Measurements from ENCODE around the gene ELP1. TPM values are rescaled to one million over a fixed set of nuclear protein-coding genes. Genes with fewer than 3 reads are reported as not detected.

Gene ELP1
- total RNA-seq, 1 experiment from 2014 or later: 27.9 TPM

- TF ChIP-seq AFF4 (CRISPR knock-in tag; IDR thresholded peaks at IDR 0.05; ENCODE audit: borderline replicate concordance): no peak
- no peak for TF ChIP-seq NFATC4 (CRISPR knock-in tag; IDR thresholded peaks at IDR 0.05)
- no peak for TF ChIP-seq PRRX2 (CRISPR knock-in tag; IDR thresholded peaks at IDR 0.05)
- no peak for TF ChIP-seq PRDM15 (CRISPR knock-in tag; IDR thresholded peaks at IDR 0.05)
- TF ChIP-seq NR3C1 (CRISPR knock-in tag; conservative IDR thresholded peaks at IDR 0.05; ENCODE audit: low read depth): no peak
- no peak for TF ChIP-seq NFYB (CRISPR knock-in tag; conservative IDR thresholded peaks at IDR 0.05; ENCODE audit: low read depth)
- no peak for TF ChIP-seq HMGA2 (CRISPR knock-in tag; IDR thresholded peaks at IDR 0.05)
- no peak for TF ChIP-seq ZBTB21 (CRISPR knock-in tag; IDR thresholded peaks at IDR 0.05; ENCODE audit: borderline replicate concordance)
- TF ChIP-seq MXD4 (CRISPR knock-in tag; IDR thresholded peaks at IDR 0.05; ENCODE audit: borderline replicate concordance): no peak
- no peak for TF ChIP-seq HMGXB4 (CRISPR knock-in tag; IDR thresholded peaks at IDR 0.05)
These were observed 74.3 kb downstream of the ELP1 start (continued) for GRCh38 chr9:108859459-108860114.

GRCh38 chr9:108857572-108857971, 76.4 kb downstream of the ELP1 start:
- ChIA-PET CTCF (no interaction called here), POLR2A (no interaction called here)
- Mint-ChIP-seq H3K36me3 (no peaks in the 10 kb centered on the region), H3K27me3 (ENCODE audit: low read depth) (no peaks in the 10 kb centered on the region), H3K9me3 (no peaks in the 10 kb centered on the region), H3K27ac (no peak overlapping the region), H3K4me3 (no peak overlapping the region), H3K4me1 (no peaks in the 10 kb centered on the region)
- ATAC-seq: no peak
- TF ChIP-seq ZNF425 (CRISPR knock-in tag; conservative IDR thresholded peaks at IDR 0.05): no peak
- DNase-seq (ENCODE audit: low spot score): no peak

GRCh38 chr9:108855888-108856287, 78.0 kb downstream of the ELP1 start, which contains the start of gene ACTL7B:
Gene ACTL7B, minus strand, starts transcription at chr9:108855986. Its CDS starts 56 bp downstream, at chr9:108855930.
- H3K4me3 Mint-ChIP-seq: no peak within 1 kb of the TSS
- no peak within 1 kb of the TSS for H3K27ac Mint-ChIP-seq
- no peaks in the 10 kb centered on the region for H3K4me1 Mint-ChIP-seq
- POLR2A ChIA-PET: no interaction called here
- H3K36me3 Mint-ChIP-seq: no peaks in the 10 kb centered on the region
- CTCF ChIA-PET: interaction anchor here (1.0 kb wide), 1 partner anchor 98 kb away, joined by 5 read pairs; no protein-coding TSS in a partner anchor
- H3K9me3 Mint-ChIP-seq: no peaks in the 10 kb centered on the region
- no peaks in the 10 kb centered on the region for H3K27me3 Mint-ChIP-seq (ENCODE audit: low read depth)
- no peak for ATAC-seq
- DNase-seq (ENCODE audit: low spot score): no peak
- TF ChIP-seq NFYB (CRISPR knock-in tag; conservative IDR thresholded peaks at IDR 0.05; ENCODE audit: low read depth) (no peak), PRRX2 (CRISPR knock-in tag; IDR thresholded peaks at IDR 0.05) (no peak), TP53 (CRISPR knock-in tag; IDR thresholded peaks at IDR 0.05) (no peak), CTCF (IDR thresholded peaks at IDR 0.05) (no peak), ZBTB21 (CRISPR knock-in tag; IDR thresholded peaks at IDR 0.05; ENCODE audit: borderline replicate concordance) (no peak), TCF7 (CRISPR knock-in tag; IDR thresholded peaks at IDR 0.05; ENCODE audit: low read depth) (no peak), ZNF423 (CRISPR knock-in tag; IDR thresholded peaks at IDR 0.05) (no peak), NFE2L1 (CRISPR knock-in tag; IDR thresholded peaks at IDR 0.05) (no peak), FOXP4 (CRISPR knock-in tag; IDR thresholded peaks at IDR 0.05) (no peak), EMX1 (CRISPR knock-in tag; IDR thresholded peaks at IDR 0.05) (no peak)

All from WTC11 (cell line).